Natural killer cell (primary cell): Measurements from ENCODE around the gene C6orf132. TPM values are rescaled to one million over a fixed set of nuclear protein-coding genes. Genes with fewer than 3 reads are reported as not detected.

Experiments
- ATAC-seq, 3 donors: fragments of 150-1000 bp in 2 of 3; fragments of 200-7000 bp in 1 of 3; cut with Tn5 transposase; 1 replicate in 1 of 3; 2 replicates in 2 of 3; pipeline ENCODE4 v1.10.0; 2021; ENCODE audit warnings: mild to moderate bottlenecking in 2 of 3, moderate library complexity in 2 of 3
- DNase-seq, 2 donors: peaks; one replicate each; pipeline versions ENCODE4 v3.0.0 to v3.0.0-alpha.2; 2013 to 2021; ENCODE audit warnings: mixed read lengths in 1 of 2
- H3K27ac ChIP-seq: one replicate; pipeline ENCODE4 v1.5.1; 2013; ENCODE audit warnings: mild to moderate bottlenecking, low read length
- H3K27me3 ChIP-seq: one replicate; pipeline ENCODE4 v1.6.1; 2013; ENCODE audit warnings: low read length; ENCODE audit not compliant: control insufficient read depth, insufficient read depth
- H3K36me3 ChIP-seq: one replicate; pipeline ENCODE4 v1.6.1; 2013; ENCODE audit warnings: low read length; ENCODE audit not compliant: control insufficient read depth, insufficient read depth
- H3K4me1 ChIP-seq: one replicate; pipeline ENCODE4 v1.6.1; 2013; ENCODE audit warnings: low read length; ENCODE audit not compliant: control insufficient read depth, insufficient read depth
- H3K4me3 ChIP-seq: one replicate; pipeline ENCODE4 v1.5.1; 2013; ENCODE audit warnings: low read length
- H3K9me3 ChIP-seq: one replicate; pipeline ENCODE4 v1.6.1; 2013; ENCODE audit warnings: low read length; ENCODE audit not compliant: control insufficient read depth, insufficient read depth
- H3K27ac Mint-ChIP-seq, 2 donors: one replicate each; pipeline ENCODE4 v1.8.0; 2022; ENCODE audit warnings: mild to moderate bottlenecking in 2 of 2, mixed read lengths in 2 of 2, moderate library complexity in 1 of 2
- H3K27me3 Mint-ChIP-seq, 2 donors: one replicate each; pipeline ENCODE4 v1.8.0; 2022; ENCODE audit warnings: low read depth in 2 of 2, mixed read lengths in 2 of 2
- H3K36me3 Mint-ChIP-seq: one replicate; pipeline ENCODE4 v1.8.0; 2022; ENCODE audit warnings: mixed read lengths
- H3K4me1 Mint-ChIP-seq, 2 donors: one replicate each; pipeline ENCODE4 v1.8.0; 2022; ENCODE audit warnings: mixed read lengths in 2 of 2
- H3K4me3 Mint-ChIP-seq: one replicate; pipeline ENCODE4 v1.8.0; 2022; ENCODE audit warnings: mild to moderate bottlenecking, moderate library complexity, mixed read lengths
- H3K9me3 Mint-ChIP-seq, 2 donors: one replicate each; pipeline ENCODE4 v1.8.0; 2022; ENCODE audit warnings: mixed read lengths in 2 of 2
- WGBS: methylation state at CpG from one replicate; pipeline ENCODE4 v1.1.7; 2013; ENCODE audit warnings: missing lambda C conversion rate; ENCODE audit not compliant: insufficient coverage; 5-methylcytosine and 5-hydroxymethylcytosine counted together
- intact Hi-C: fragments of 100-400 bp; cut with micrococcal nuclease; formaldehyde crosslinking; loops from one replicate; pipeline ENCODE4 v1.14.2; 2022
- total RNA-seq, 4 donors: library from RNA; stranded (reverse); fragments of 120-200 nt in 1 of 4; gene quantifications; one replicate each; pipeline versions ENCODE4 v1.2.3 to v1.2.4, GENCODE V29; 2013 to 2022
- TF ChIP-seq, protein P1 (sequence below): fragments of 200-600 bp; IDR thresholded peaks from one replicate; pipeline ENCODE4 v1.8.0; 2022; ENCODE audit warnings: antibody characterized with exemption

Gene C6orf132
- total RNA-seq, 3 donors from 2014 or later (not counting 1 experiment from before 2014, with no cell fraction given) = 0.05 to 0.15 (median 0.14) TPM

GRCh38 chr6:42068173-42068572 is 74.2 kb downstream of the C6orf132 start:
- TF ChIP-seq, protein P1, sequence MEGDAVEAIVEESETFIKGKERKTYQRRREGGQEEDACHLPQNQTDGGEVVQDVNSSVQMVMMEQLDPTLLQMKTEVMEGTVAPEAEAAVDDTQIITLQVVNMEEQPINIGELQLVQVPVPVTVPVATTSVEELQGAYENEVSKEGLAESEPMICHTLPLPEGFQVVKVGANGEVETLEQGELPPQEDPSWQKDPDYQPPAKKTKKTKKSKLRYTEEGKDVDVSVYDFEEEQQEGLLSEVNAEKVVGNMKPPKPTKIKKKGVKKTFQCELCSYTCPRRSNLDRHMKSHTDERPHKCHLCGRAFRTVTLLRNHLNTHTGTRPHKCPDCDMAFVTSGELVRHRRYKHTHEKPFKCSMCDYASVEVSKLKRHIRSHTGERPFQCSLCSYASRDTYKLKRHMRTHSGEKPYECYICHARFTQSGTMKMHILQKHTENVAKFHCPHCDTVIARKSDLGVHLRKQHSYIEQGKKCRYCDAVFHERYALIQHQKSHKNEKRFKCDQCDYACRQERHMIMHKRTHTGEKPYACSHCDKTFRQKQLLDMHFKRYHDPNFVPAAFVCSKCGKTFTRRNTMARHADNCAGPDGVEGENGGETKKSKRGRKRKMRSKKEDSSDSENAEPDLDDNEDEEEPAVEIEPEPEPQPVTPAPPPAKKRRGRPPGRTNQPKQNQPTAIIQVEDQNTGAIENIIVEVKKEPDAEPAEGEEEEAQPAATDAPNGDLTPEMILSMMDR = no peak
- H3K36me3 ChIP-seq = peaks cover 70% of the 10 kb centered on the region
- no peaks in the 10 kb centered on the region for H3K4me1 Mint-ChIP-seq
- no peaks in the 10 kb centered on the region for H3K27me3 Mint-ChIP-seq
- no peaks in the 10 kb centered on the region for H3K4me1 ChIP-seq
- H3K4me3 Mint-ChIP-seq = no peak overlapping the region
- intact Hi-C loops = no loop called here
- no peak for DNase-seq
- no peak overlapping the region for H3K27ac ChIP-seq
- H3K27ac Mint-ChIP-seq = no peak overlapping the region
- H3K9me3 ChIP-seq = no peaks in the 10 kb centered on the region
- H3K36me3 Mint-ChIP-seq = no peaks in the 10 kb centered on the region
- H3K9me3 Mint-ChIP-seq = no peaks in the 10 kb centered on the region
- 97% methylated on average over 7 of the region's 7 CpGs for WGBS
- ATAC-seq = no peak
- H3K27me3 ChIP-seq = no peaks in the 10 kb centered on the region
- no peak overlapping the region for H3K4me3 ChIP-seq

- TF ChIP-seq, protein P1 = no peak
- H3K4me1 Mint-ChIP-seq = no peaks in the 10 kb centered on the region
- H3K36me3 Mint-ChIP-seq = peaks cover 7% of the 10 kb centered on the region
- Histone ChIP-seq H3K4me3 (no peak overlapping the region), H3K9me3 (no peaks in the 10 kb centered on the region), H3K27ac (no peak overlapping the region), H3K4me1 (no peaks in the 10 kb centered on the region), H3K36me3 (peaks cover 70% of the 10 kb centered on the region), H3K27me3 (no peaks in the 10 kb centered on the region)
- intact Hi-C loops = no loop called here
- H3K9me3 Mint-ChIP-seq = no peaks in the 10 kb centered on the region
- H3K4me3 Mint-ChIP-seq = no peak overlapping the region
- DNase-seq (no peak), ATAC-seq (no peak)
- WGBS = 98% methylated on average over 13 of the region's 13 CpGs
- H3K27ac Mint-ChIP-seq = no peak overlapping the region
- H3K27me3 Mint-ChIP-seq = no peaks in the 10 kb centered on the region
Measured at GRCh38 chr6:42066156-42066675, 76.2 kb downstream of the C6orf132 start.

GRCh38 chr6:42059743-42060142 is 82.7 kb downstream of the C6orf132 start:
- Histone ChIP-seq H3K27me3 (no peaks in the 10 kb centered on the region), H3K9me3 (no peaks in the 10 kb centered on the region), H3K4me3 (no peak overlapping the region), H3K4me1 (no peaks in the 10 kb centered on the region), H3K36me3 (peaks cover 71% of the 10 kb centered on the region), H3K27ac (no peak overlapping the region)
- DNase-seq (no peak), ATAC-seq (no peak)
- Mint-ChIP-seq H3K27me3 (no peaks in the 10 kb centered on the region), H3K9me3 (no peaks in the 10 kb centered on the region), H3K27ac (peak overlapping the region in 1 of 2 donors; percentile 18), H3K4me1 (no peaks in the 10 kb centered on the region), H3K4me3 (no peak overlapping the region), H3K36me3 (peaks cover 20% of the 10 kb centered on the region)
- intact Hi-C loops = no loop called here
- 100% methylated on average over 5 of the region's 5 CpGs for WGBS
- TF ChIP-seq, protein P1 = no peak

DNA sequence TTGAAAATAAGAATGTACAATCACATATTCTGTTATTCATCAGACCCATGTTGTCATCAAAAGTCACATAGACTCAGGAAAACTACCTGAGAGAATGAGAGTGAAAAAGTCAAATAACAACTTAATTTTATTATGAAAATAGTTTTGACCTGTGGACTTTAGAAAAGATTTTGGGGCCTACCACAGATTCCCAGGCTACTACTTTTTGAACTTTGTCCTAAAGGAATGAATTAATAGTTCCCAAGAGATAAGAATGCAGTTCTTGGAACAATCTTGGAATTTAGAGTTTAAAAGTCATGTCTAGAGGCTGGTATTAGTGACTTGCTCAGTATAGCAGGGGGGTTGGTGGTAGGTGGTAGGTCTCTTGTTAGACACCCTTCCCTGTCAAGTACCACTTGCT is 88.8 kb downstream of the C6orf132 start:
- peak overlapping the region in 1 of 2 donors; percentile 21 for H3K27ac Mint-ChIP-seq
- no peaks in the 10 kb centered on the region for H3K27me3 Mint-ChIP-seq
- H3K9me3 ChIP-seq = no peaks in the 10 kb centered on the region
- H3K27me3 ChIP-seq = no peaks in the 10 kb centered on the region
- no peak overlapping the region for H3K4me3 ChIP-seq
- intact Hi-C loops = no loop called here
- no peak overlapping the region for H3K27ac ChIP-seq
- TF ChIP-seq, protein P1 = no peak
- ATAC-seq = no peak
- peaks cover 22% of the 10 kb centered on the region for H3K4me1 ChIP-seq
- H3K4me3 Mint-ChIP-seq = no peak overlapping the region
- H3K9me3 Mint-ChIP-seq = no peaks in the 10 kb centered on the region
- H3K36me3 Mint-ChIP-seq = peaks cover 12% of the 10 kb centered on the region
- peaks cover 41% of the 10 kb centered on the region for H3K36me3 ChIP-seq
- DNase-seq = no peak
- peaks cover 22 to 34% of the 10 kb centered on the region in 2 donors for H3K4me1 Mint-ChIP-seq
